Uterus (tissue), 2 donors: ENCODE data around the gene CDC42SE1.

Experiments used
- CTCF ChIP-seq, 4 experiments: fragments of 200-600 bp in 2 of 4; fragments of 450-650 bp in 2 of 4; sonication (generic) in 2 of 4; IDR thresholded peaks; one replicate each; pipeline ENCODE4 v1.5.1; 2016 to 2019; ENCODE audit warnings: antibody characterized with exemption in 4 of 4, mild to moderate bottlenecking in 2 of 4, moderate library complexity in 1 of 4
- POLR2A ChIP-seq, 2 donors: fragments of 450-650 bp; IDR thresholded peaks; one replicate each; pipeline ENCODE4 v1.6.1; 2016; ENCODE audit warnings: antibody characterized with exemption in 2 of 2, mild to moderate bottlenecking in 1 of 2, moderate library complexity in 1 of 2

- TF ChIP-seq CTCF (IDR thresholded peaks at IDR 0.05) (no peak), POLR2A (IDR thresholded peaks at IDR 0.05) (no peak)
Measured at GRCh38 chr1:151056149-151056548, 3.3 kb downstream of the CDC42SE1 start.
